ENCODE data around the gene AGBL4.

The AGBL4 gene

DNA sequence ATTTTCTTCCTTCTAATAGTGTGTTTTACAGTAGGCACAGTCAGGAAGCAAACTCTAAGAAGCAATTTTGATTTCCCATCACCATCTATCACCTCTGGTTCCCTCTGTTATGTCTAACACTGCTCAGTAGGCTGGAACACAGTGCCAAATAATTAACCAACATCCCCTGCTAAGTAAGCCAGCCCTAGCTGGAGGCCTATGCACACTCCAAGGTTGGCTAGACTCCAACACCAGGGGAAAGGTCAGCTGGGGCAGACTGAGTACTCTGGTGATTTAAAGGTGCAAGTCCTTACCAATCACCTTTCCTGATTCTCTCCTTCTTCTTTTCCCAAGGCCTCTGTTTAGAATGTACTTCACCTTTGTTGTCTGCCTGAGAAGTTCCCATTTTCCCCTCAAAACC is 1200.6 kb downstream of the AGBL4 start:
- TF ChIP-seq CTCF (conservative IDR thresholded peaks at IDR 0.05; ENCODE audit: low read length): no peak
- no peak overlapping the region for H3K4me3 ChIP-seq (ENCODE audit: low read length)
- no peak for DNase-seq (ENCODE audit: low read depth)

GRCh38 chr1:48820491-48820890 is 1203.3 kb downstream of the AGBL4 start:
- no peak overlapping the region for H3K4me3 ChIP-seq (ENCODE audit: low read length)
- DNase-seq (ENCODE audit: low read depth): no peak
- no peak for TF ChIP-seq CTCF (conservative IDR thresholded peaks at IDR 0.05; ENCODE audit: low read length)

DNA sequence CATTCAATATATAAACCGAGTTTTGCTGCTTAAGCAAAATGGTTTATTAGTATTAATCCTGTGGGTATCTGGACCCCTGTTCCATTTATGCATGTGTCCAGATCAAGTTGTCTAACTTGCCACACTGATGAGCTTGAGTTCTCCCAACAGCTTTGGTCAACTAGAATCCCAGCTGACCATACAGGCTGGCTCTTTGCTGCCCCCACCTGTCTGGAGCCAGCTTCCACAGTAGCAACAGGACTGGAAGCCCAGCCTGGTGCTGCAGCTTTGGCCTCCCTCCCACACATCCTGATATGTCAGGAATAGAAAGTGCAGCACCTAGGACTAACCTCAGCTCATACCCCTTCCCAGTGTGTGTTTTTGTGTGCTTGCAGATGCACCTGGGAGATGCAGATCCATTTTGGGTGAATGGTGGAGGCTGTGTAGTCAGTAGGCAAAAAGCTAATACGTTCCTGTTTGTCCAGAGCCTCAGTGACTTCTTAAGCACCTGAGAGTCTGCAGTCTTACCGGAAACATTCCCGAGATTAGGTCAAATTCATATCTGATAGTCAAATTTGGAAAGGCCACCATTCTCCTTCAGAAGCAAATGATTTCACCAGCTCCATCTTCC is 1206.1 kb downstream of the AGBL4 start:
- TF ChIP-seq CTCF (conservative IDR thresholded peaks at IDR 0.05; ENCODE audit: low read length): peak; percentile 90
- DNase-seq (ENCODE audit: low read depth): peak; percentile 48
- H3K4me3 ChIP-seq (ENCODE audit: low read length): no peak overlapping the region

GRCh38 chr1:48810740-48811139 is 1213.0 kb downstream of the AGBL4 start:
- H3K4me3 ChIP-seq (ENCODE audit: low read length): no peak overlapping the region
- no peak for TF ChIP-seq CTCF (conservative IDR thresholded peaks at IDR 0.05; ENCODE audit: low read length)
- DNase-seq (ENCODE audit: low read depth): no peak

GRCh38 chr1:48808496-48808895 is 1215.3 kb downstream of the AGBL4 start:
- DNase-seq (ENCODE audit: low read depth): no peak
- no peak for TF ChIP-seq CTCF (conservative IDR thresholded peaks at IDR 0.05; ENCODE audit: low read length)
- no peak overlapping the region for H3K4me3 ChIP-seq (ENCODE audit: low read length)

DNA sequence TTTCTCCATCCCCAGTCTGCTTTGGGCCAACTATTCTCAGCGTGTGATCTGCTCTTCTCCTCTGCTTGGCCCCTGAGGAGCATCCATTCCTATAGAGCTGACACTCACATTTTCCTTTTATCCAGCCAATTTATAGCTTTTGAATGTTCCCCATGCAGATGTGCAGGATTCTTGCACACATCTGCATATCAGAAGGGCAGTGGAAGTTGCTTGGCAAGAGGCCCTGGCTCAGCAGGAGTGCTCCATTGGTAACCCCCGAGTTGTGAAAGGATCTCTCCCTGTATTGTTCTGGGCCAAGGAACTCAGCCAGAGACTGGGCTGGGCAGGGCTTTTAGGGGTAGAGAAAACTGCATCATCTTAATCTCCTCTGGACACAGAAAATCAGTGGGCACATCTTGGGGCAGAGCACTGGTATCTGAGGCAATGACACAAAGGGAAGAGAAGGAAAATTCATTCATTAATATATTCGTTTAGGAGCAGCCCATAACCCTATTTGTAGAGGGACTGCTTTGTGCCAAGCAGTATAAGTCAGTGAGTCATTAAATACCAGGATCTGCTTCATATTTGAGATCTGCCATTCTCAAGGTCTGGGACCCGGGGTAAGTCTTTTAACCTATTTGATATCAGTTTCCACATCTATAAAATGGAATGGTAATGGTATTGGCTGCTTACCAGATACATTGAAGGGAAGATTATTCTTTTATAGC is 1216.0 kb downstream of the AGBL4 start:
- H3K4me3 ChIP-seq (ENCODE audit: low read length): no peak overlapping the region
- TF ChIP-seq CTCF (conservative IDR thresholded peaks at IDR 0.05; ENCODE audit: low read length): no peak
- DNase-seq (ENCODE audit: low read depth): peak; percentile 23

- TF ChIP-seq CTCF (conservative IDR thresholded peaks at IDR 0.05; ENCODE audit: low read length): no peak
- no peak overlapping the region for H3K4me3 ChIP-seq (ENCODE audit: low read length)
Measured at GRCh38 chr1:48803474-48803873, 1220.3 kb downstream of the AGBL4 start.

More at GRCh38 chr1:48803474-48803873, 1220.3 kb downstream of the AGBL4 start:
- DNase-seq (ENCODE audit: low read depth): no peak
